IPS-NIHi7 (cell line): Measurements from ENCODE around the gene EIF1AD.
"Not testable (repeated sequence)": the region's sequence is repeated elsewhere in the genome, so short reads cannot be mapped to it uniquely, and the experiment has no call there.

Experiments used
- DNase-seq: peaks from one replicate; pipeline ENCODE4 v3.0.0; 2012; ENCODE audit warnings: mixed read lengths; ENCODE audit errors: extremely low spot score

The EIF1AD gene

DNA sequence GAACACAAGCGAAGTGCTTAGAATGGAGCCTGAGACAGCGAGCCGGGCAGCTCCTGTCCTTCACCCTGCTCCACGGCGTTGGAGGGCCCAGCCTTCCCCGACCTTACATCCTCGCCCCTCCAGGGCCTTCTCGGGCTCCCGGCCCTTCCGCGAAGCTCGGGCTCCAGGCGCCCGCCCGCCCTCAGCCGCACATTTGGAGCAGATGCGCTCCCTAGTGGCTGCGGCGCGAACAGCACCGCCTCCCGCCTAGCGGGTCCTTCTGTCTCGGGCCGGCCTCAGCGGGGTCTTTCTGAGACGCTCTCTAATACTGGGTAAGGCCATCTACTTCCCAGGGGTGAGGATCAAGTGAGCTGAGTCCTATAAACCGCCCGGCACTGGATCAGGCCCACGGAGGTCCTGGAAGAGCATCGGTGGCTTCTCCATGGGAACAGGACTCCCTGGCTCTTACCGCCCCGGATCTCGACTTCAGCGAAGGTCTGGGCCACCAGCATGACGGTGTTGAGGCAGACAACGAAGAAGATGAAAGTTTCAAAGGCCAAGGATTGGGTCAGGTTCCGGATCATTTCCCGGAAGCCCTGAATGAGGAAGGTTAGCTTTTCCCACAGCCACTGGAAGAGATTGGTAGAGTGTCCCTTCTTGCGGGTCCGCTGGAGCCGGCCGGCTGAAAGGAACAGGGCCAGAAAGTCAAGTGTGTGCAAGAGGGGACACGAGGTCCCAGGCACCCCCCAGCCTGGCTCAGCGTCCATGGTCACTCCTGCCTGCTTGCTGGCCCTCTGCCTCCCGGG lies 20.6 kb upstream of the EIF1AD start:
- peak; percentile 97 for DNase-seq

GRCh38 chr11:66020618-66021357 lies 18.8 kb upstream of the EIF1AD start:
- no peak for DNase-seq

GRCh38 chr11:66020212-66020611 lies 18.3 kb upstream of the EIF1AD start:
- no peak for DNase-seq

DNA sequence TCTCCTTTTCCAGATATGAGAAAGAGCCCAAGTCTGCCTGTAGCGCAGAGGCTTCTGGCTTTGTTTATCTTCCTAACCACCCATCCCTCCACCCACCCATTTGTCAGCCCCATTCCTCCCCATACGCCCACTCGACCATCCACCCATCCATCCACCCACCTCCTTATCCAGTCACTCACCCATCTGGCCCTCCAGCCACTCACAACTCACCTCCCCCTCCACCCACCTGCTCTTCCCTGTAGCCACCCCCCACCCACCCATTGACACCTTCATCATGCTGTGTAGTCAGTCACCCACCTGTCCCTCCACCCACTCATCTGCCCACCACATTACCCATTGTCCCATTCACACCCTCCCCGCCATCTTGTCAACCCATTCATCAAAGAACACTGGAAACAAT lies 15.4 kb upstream of the EIF1AD start:
- DNase-seq = no peak

DNA sequence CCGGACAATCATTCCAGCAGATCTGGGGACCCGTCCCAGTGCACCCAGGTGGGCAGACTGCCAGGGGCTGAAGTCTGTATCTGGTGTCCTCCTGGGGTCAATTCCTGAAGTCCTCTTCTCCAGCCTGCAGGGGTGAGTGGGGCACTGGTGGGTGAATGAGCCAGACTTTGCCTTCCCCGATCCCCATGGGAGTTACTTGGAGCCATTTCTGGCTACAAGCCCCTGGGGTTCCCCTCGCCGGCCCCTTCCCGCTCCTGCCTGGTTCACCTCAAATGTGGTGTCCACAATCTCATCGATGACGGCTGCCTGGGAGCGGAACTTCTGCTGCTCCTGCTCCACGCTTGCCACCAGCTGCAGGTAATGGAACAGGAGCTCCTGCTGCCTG lies 14.8 kb upstream of the EIF1AD start:
- no peak for DNase-seq

- DNase-seq = no peak
Observed at GRCh38 chr11:66015936-66016792, 14.2 kb upstream of the EIF1AD start.

DNA sequence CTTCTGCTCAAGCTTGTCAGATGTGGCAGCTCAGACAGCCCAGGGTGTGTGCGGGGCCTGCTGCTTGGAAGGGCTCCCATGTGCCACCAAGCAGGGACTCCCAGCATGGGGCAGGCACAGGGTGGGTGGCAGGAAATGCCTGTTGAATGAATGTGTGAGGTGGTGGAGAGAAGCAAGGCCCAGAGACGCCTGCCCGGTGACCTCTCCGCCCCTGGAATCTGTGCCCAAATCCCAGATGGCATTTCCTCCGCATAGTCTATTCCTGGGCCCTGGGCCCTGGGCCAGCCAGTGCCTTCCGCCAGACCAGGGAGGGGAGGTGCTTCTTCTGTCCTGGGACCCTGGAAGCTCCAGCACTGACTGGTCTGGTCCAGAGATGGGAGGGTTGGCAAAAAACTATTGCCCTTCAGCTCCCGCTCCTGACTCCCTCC lies 13.5 kb upstream of the EIF1AD start:
- no peak for DNase-seq

- no peak for DNase-seq
Observed at GRCh38 chr11:66014804-66015453, 13.0 kb upstream of the EIF1AD start.

- no peak for DNase-seq
Observed at GRCh38 chr11:66013762-66014100, 11.8 kb upstream of the EIF1AD start.

DNA sequence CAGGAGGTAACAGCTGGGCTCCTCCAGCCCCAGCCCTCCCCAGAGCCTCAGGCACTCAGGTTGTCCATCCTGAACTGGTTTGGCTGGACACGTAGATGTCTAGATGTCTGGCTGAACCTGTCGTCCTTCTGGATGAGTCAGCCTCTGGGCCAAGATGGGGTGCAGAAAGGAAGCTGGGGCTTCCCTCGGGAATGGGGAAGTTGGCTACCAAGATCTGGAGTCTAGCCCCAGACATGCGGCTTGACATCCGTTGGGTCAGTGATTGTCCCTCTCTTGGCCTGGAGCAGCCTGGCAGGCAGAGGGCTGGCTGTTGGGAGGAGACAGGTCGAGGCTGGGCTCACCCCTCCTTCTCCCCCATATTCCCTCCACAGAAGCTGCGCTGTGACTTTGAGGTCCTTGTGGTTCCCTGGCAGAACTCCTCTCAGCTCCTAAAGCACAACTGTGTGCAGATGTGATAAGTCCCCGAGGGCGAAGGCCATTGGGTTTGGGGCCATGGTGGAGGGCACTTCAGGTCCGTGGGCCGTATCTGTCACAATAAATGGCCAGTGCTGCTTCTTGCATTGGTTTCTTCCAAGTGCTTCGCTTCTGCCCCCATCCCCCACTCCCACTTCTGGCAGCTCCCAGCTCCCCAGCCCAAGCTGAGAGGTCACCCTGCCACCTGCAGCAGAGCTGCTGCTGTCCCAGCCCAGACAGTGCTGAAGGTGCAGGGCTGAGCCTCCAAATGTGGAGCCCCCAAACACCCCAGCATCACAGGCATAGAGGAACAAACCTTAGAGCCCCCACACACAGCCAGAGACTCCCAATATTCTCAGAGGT lies 11.2 kb upstream of the EIF1AD start:
- no peak for DNase-seq

- no peak for DNase-seq
Observed at GRCh38 chr11:66012371-66012945, 10.5 kb upstream of the EIF1AD start.

DNA sequence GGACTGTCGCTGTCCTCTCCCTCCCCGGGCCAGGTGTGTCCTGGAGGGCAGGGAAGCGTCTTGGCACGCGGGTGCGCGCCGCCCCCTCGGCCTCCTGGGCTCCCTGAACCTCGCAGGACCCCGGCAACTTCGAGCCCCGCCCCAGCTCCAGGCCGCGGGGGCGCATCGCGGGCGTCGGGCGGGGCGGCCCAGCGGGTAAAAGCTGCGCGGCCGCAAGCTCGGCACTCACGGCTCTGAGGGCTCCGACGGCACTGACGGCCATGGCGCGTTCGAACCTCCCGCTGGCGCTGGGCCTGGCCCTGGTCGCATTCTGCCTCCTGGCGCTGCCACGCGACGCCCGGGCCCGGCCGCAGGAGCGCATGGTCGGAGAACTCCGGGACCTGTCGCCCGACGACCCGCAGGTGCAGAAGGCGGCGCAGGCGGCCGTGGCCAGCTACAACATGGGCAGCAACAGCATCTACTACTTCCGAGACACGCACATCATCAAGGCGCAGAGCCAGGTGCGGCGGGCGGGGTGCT lies 9.9 kb upstream of the EIF1AD start, which contains the start of gene CST6:
TSS of gene CST6 (plus strand) at position 224 of the 519 bp plus-strand sequence. CDS start at position 261, 37 bp downstream.
- no peak for DNase-seq

GRCh38 chr11:66011239-66011784 lies 9.4 kb upstream of the EIF1AD start:
- DNase-seq = no peak

DNA sequence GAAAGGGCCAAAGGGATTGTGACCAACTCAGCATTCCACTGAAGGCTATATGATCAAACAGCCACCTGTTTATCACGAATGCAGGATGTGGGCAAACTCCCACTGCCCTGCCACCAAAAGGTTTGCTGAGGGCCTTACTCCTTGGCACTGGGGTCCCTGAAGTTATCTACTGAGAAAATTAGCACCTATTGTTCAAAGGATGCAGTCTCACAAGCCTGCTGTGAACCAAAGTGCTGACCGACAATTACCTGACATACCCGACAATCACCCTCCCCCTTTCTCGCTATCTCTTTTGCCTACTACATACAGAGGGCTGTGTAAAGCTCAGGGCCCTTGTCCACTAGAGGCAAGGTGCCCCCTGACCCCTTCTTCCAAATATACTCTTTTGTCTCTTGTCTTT lies 8.1 kb upstream of the EIF1AD start:
- not testable (repeated sequence) for DNase-seq

DNA sequence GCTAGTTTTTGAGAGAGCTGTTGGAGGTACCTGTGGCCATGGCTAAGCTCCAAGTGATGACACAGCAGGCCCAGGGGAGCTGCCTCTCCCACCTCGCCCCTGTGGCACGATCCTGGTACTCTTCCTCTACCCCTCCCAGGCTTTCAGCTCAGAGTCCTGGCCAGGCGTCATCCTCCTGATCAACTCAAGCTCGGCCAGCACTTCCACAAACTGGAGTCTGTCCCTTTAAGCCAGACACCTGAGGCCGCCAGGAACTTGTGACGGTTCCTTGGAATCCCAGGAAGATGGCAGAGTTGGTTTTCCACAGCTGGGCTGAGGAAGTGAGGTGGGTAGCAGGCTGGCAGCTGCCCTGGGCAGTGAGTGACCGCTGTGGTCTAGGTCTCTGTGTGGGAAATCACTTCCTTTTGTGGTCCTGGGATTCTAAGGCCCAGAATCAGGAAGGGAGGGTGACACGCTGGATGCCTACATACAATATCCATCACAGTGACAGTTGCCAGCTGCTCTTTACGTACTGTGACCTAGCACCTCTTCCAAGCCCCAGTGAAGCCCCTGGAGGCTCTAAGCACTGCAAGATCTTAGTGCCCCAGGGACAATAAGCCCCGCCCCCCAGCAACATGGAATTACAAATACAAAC lies 6.6 kb upstream of the EIF1AD start:
- no peak for DNase-seq

GRCh38 chr11:66008095-66008467 lies 6.1 kb upstream of the EIF1AD start:
- DNase-seq = no peak

- no peak for DNase-seq
Observed at GRCh38 chr11:66007201-66007634, 5.3 kb upstream of the EIF1AD start.

GRCh38 chr11:66006891-66007176 lies 4.9 kb upstream of the EIF1AD start:
- no peak for DNase-seq

- DNase-seq = no peak
Observed at GRCh38 chr11:66006134-66006890, 4.4 kb upstream of the EIF1AD start.
